K562 (cell line): ENCODE results near the gene CDCA5. TPM values are rescaled to one million over a fixed set of nuclear protein-coding genes. Genes with fewer than 3 reads are reported as not detected.
A peak's percentile ranks its signal among the peaks of the same experiment; 100 is the strongest.

Experiments used
- ATF4 ChIP-seq: fragments of 450-650 bp; formaldehyde crosslinking; IDR thresholded peaks from 2 replicates; pipeline ENCODE4 v1.4.0; 2022; ENCODE audit warnings: mild to moderate bottlenecking, moderate library complexity
- CHCHD3 ChIP-seq: fragments of 250-450 bp; sonication (Bioruptor Pico); IDR thresholded peaks from 2 replicates; pipeline ENCODE4 v2.1.2; 2022; ENCODE audit warnings: mild to moderate bottlenecking
- ETV6 ChIP-seq, 3 experiments: fragments of 150-350 bp in 1 of 3; sonication (generic) in 1 of 3; formaldehyde crosslinking in 1 of 3; IDR thresholded peaks; 2 replicates each; pipeline versions ENCODE4 v1.6.1 to v1.8.0; 2014 to 2022; ENCODE audit warnings: borderline replicate concordance in 2 of 3, low read depth in 2 of 3, antibody characterized with exemption in 1 of 3, low read length in 1 of 3, mild to moderate bottlenecking in 1 of 3, missing genetic modification reagents in 1 of 3
- FOXP1 ChIP-seq: sonication (generic); formaldehyde crosslinking; IDR thresholded peaks from 2 replicates; pipeline ENCODE4 v1.8.0; 2022; ENCODE audit warnings: mild to moderate bottlenecking, missing genetic modification reagents
- GABPA ChIP-seq: fragments of 200-800 bp; sonication (Bioruptor generic); conservative IDR thresholded peaks from 2 replicates; pipeline ENCODE4 v1.6.1; 2016; ENCODE audit warnings: low read depth, missing genetic modification characterization, missing compliant biosample characterization
- GTF2A2 ChIP-seq: IDR thresholded peaks from 2 replicates; pipeline ENCODE4 v1.6.1; 2016; ENCODE audit warnings: mild to moderate bottlenecking, missing genetic modification characterization, missing compliant biosample characterization
- IRF2 ChIP-seq: sonication (generic); formaldehyde crosslinking; IDR thresholded peaks from 2 replicates; pipeline ENCODE4 v1.8.1; 2022; ENCODE audit warnings: mild to moderate bottlenecking, missing genetic modification reagents
- PTRF ChIP-seq: fragments of 450-650 bp; IDR thresholded peaks from 2 replicates; pipeline ENCODE4 v1.6.1; 2016; ENCODE audit warnings: mild to moderate bottlenecking, missing genetic modification characterization, missing compliant biosample characterization
- SMAD1 ChIP-seq: fragments of 150-350 bp; IDR thresholded peaks from 2 replicates; pipeline ENCODE4 v1.6.1; 2014; ENCODE audit warnings: low read length, low read depth; ENCODE audit not compliant: partially characterized antibody
- YBX1 ChIP-seq: fragments of 450-650 bp; IDR thresholded peaks from 2 replicates; pipeline ENCODE4 v1.7.1; 2016; ENCODE audit warnings: mild to moderate bottlenecking
- ZBTB9 ChIP-seq: fragments of 450-650 bp; formaldehyde crosslinking; IDR thresholded peaks from 2 replicates; pipeline ENCODE4 v1.4.0; 2020; ENCODE audit warnings: mild to moderate bottlenecking, moderate library complexity
- ZNF12 ChIP-seq: sonication (generic); formaldehyde crosslinking; IDR thresholded peaks from 2 replicates; pipeline ENCODE4 v1.4.0; 2020; ENCODE audit warnings: mild to moderate bottlenecking, missing genetic modification reagents
- ZNF124 ChIP-seq: sonication (generic); formaldehyde crosslinking; IDR thresholded peaks from 2 replicates; pipeline ENCODE4 v1.8.1; 2022; ENCODE audit warnings: missing genetic modification reagents
- ZNF318 ChIP-seq, 2 experiments: fragments of 450-650 bp; IDR thresholded peaks; 2 replicates each; pipeline ENCODE4 v1.6.1; 2016; ENCODE audit warnings: mild to moderate bottlenecking in 2 of 2, borderline replicate concordance in 1 of 2, low read depth in 1 of 2, moderate library complexity in 1 of 2
- ZNF589 ChIP-seq: fragments of 200-800 bp; sonication (Bioruptor generic); IDR thresholded peaks from 2 replicates; pipeline ENCODE4 v1.6.1; 2016; ENCODE audit warnings: low read depth, missing genetic modification characterization, missing compliant biosample characterization
- polyA plus RNA-seq, 8 experiments: library from polyadenylated mRNA; depleted of rRNA in 4 of 8; stranded (reverse) in 5 of 8; unstranded in 3 of 8; fragments of >200 nt; fragmentation: Nextera tagmentation in 2 of 8; fragmentation: Illumina TruSeq in 1 of 8; extraction: Ambion mirVana in 2 of 8; extraction: Trizol in 1 of 8; gene quantifications; 2 replicates each; pipeline versions ENCODE4 v1.2.1 to v1.2.3, GENCODE V29; 2011 to 2014; ENCODE audit warnings: inconsistent platforms in 1 of 8, missing spikeins in 1 of 8
- total RNA-seq, 7 experiments: library from RNA; depleted of rRNA in 6 of 7; stranded (reverse); fragments of >200 nt in 6 of 7; fragmentation: Illumina TruSeq in 2 of 7; extraction: Trizol in 2 of 7; gene quantifications; 2 replicates each; pipeline versions ENCODE4 v1.2.1 to v1.2.3, GENCODE V29; 2011 to 2021; ENCODE audit warnings: low replicate concordance in 1 of 7

Gene CDCA5
- total and polyA plus RNA-seq, 9 of the 15 experiments (the other 6 are each of a cell fraction or from before 2014, with no cell fraction given), result 18.9 to 94.3 (median 64.6) TPM

GRCh38 chr11:65040847-65041622 is 42.8 kb downstream of the CDCA5 start, which contains the start of gene SAC3D1 (continued):
- TF ChIP-seq ZBTB9 (CRISPR knock-in tag) (no peak), YBX1 (no peak), ZNF12 (CRISPR knock-in tag) (no peak), ATF4 (CRISPR knock-in tag) (no peak), CHCHD3 (no peak), ZNF124 (CRISPR knock-in tag) (no peak), ZNF318 (IDR thresholded peaks at IDR 0.05; ENCODE audit: borderline replicate concordance in 1 of 2, low read depth in 1 of 2) (no peak), PTRF (tag) (no peak), SMAD1 (no peak), FOXP1 (CRISPR knock-in tag) (peak; percentile 91), GABPA (tag) (0 out of 2 replicates have a peak, but pooled peaks have one; percentile 28), GTF2A2 (tag) (no peak), IRF2 (CRISPR knock-in tag) (0 out of 2 replicates have a peak, but pooled peaks have one; percentile 61), ETV6 (IDR thresholded peaks at IDR 0.05; ENCODE audit: borderline replicate concordance in 1 of 2, low read depth in 2 of 2, low read length in 1 of 2) (no peak), ETV6 (CRISPR knock-in tag; IDR thresholded peaks at IDR 0.05; ENCODE audit: borderline replicate concordance) (peak; percentile 87; the same call in 1 of the 2 replicates), ZNF589 (CRISPR knock-in tag) (no peak)
